ENCODE measurements around the gene LYPD6B. TPM values are rescaled to one million over a fixed set of nuclear protein-coding genes. Genes with fewer than 3 reads are reported as not detected.

Gene LYPD6B
- total RNA-seq, 2 donors from 2014 or later = 12.6 to 14.5 TPM

DNA sequence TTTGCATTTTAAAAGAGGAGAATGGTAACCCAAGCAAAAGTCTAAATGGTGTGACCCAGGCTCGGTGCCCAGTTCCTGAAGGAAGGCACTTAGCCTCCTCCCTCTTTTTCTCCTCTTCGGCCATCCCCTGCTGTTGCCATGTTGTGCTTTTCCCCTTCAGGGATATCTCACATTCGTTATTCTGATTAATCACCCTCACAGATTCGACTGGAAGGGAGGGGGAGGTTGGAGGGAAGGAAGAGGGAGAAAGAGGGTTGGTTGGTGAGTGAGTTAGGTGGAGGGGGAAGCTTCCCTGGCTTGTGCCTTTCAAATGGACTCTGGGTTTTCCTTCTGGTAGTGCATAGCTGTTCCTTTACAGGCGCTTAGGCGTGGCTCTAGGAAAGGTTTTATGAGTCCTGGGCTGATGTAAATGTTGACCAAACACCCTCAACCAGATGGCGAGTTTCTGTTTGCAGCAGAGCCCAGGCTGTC is 39.0 kb upstream of the LYPD6B start:
- Histone ChIP-seq H3K27me3 (ENCODE audit: control insufficient read depth, insufficient read depth, low read length, poor library complexity, severe bottlenecking) (no peaks in the 10 kb centered on the region), H3K4me1 (ENCODE audit: control insufficient read depth, insufficient read depth, low read length) (no peaks in the 10 kb centered on the region), H3K27ac (ENCODE audit: low read depth, low read length) (no peak overlapping the region), H3K4me3 (ENCODE audit: low read length) (no peak overlapping the region), H3K36me3 (ENCODE audit: control insufficient read depth, insufficient read depth, low read length) (peaks cover 61% of the 10 kb centered on the region), H3K9me3 (ENCODE audit: control insufficient read depth, low read length) (peaks cover 31% of the 10 kb centered on the region), H3K9ac (ENCODE audit: extremely low read depth, low read length, poor library complexity, severe bottlenecking) (no peak overlapping the region)
- H3K27me3 Mint-ChIP-seq (ENCODE audit: insufficient read depth) = no peaks in the 10 kb centered on the region
- peaks cover 25% of the 10 kb centered on the region for H3K4me1 Mint-ChIP-seq
- TF ChIP-seq, protein P1, sequence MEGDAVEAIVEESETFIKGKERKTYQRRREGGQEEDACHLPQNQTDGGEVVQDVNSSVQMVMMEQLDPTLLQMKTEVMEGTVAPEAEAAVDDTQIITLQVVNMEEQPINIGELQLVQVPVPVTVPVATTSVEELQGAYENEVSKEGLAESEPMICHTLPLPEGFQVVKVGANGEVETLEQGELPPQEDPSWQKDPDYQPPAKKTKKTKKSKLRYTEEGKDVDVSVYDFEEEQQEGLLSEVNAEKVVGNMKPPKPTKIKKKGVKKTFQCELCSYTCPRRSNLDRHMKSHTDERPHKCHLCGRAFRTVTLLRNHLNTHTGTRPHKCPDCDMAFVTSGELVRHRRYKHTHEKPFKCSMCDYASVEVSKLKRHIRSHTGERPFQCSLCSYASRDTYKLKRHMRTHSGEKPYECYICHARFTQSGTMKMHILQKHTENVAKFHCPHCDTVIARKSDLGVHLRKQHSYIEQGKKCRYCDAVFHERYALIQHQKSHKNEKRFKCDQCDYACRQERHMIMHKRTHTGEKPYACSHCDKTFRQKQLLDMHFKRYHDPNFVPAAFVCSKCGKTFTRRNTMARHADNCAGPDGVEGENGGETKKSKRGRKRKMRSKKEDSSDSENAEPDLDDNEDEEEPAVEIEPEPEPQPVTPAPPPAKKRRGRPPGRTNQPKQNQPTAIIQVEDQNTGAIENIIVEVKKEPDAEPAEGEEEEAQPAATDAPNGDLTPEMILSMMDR (conservative IDR thresholded peaks at IDR 0.05) = no peak
- WGBS, 2 experiments (ENCODE audit: insufficient coverage in 1 of 2, insufficient read length in 1 of 2) = 37 to 78% methylated on average over 3 to 7 of the region's 7 CpGs
- peak overlapping the region; percentile 7 for H3K4me3 Mint-ChIP-seq
- H3K36me3 Mint-ChIP-seq (ENCODE audit: low read depth) = peaks cover 48% of the 10 kb centered on the region
- DNase-seq = peak; percentile 70
- peaks cover 30% of the 10 kb centered on the region for H3K9me3 Mint-ChIP-seq
- H3K27ac Mint-ChIP-seq = peak overlapping the region; percentile 9

DNA sequence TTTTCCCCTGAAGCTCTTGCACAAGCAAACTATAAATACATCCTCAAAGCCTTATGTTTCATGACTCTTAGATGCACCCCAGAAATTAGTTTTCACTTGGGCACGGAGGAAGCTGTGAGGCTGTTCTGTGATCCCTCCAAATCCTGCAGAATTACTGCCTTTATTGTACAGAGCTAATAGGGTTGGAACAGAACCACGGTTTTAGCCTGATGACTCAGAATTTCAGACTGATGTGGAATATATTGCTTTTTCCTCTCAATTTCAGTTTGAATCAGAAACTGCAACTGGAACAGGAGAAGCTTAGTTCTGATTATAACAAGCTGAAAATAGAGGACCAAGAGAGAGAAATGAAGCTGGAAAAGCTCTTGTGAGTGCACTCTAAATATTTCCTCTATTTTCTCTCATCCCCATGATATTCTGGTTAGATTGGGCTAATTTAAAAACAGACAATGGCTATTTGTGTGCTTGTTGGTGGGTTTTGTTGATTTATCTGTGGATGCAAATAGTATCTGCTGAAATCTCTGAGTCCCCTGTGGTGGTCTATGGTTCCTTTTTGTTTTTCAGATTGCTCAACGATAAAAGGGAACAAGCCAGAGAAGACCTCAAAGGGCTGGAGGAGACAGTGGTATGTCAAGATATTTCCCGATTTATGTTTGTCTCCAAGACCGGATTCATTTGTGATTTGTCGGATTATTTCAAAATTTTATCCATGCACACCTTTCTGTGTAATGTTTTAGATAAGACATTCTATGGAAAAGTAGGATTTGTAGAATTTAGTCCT is 38.2 kb upstream of the LYPD6B start:
- peaks cover 31% of the 10 kb centered on the region for H3K9me3 ChIP-seq (ENCODE audit: control insufficient read depth, low read length)
- no peaks in the 10 kb centered on the region for H3K4me1 ChIP-seq (ENCODE audit: control insufficient read depth, insufficient read depth, low read length)
- H3K27ac ChIP-seq (ENCODE audit: low read depth, low read length) = no peak overlapping the region
- no peaks in the 10 kb centered on the region for H3K27me3 ChIP-seq (ENCODE audit: control insufficient read depth, insufficient read depth, low read length, poor library complexity, severe bottlenecking)
- H3K36me3 Mint-ChIP-seq (ENCODE audit: low read depth) = peaks cover 49% of the 10 kb centered on the region
- no peak overlapping the region for H3K9ac ChIP-seq (ENCODE audit: extremely low read depth, low read length, poor library complexity, severe bottlenecking)
- no peaks in the 10 kb centered on the region for H3K27me3 Mint-ChIP-seq (ENCODE audit: insufficient read depth)
- no peak overlapping the region for H3K4me3 ChIP-seq (ENCODE audit: low read length)
- H3K9me3 Mint-ChIP-seq = peaks cover 30% of the 10 kb centered on the region
- peak overlapping the region; percentile 7 for H3K4me3 Mint-ChIP-seq
- no peak for DNase-seq
- peaks cover 60% of the 10 kb centered on the region for H3K36me3 ChIP-seq (ENCODE audit: control insufficient read depth, insufficient read depth, low read length)
- 53 to 61% methylated on average over 5 to 6 of the region's 6 CpGs for WGBS, 2 experiments (ENCODE audit: insufficient coverage in 1 of 2, insufficient read length in 1 of 2)
- TF ChIP-seq, protein P1 (conservative IDR thresholded peaks at IDR 0.05) = no peak
- peaks cover 25% of the 10 kb centered on the region for H3K4me1 Mint-ChIP-seq
- H3K27ac Mint-ChIP-seq = peak overlapping the region; percentile 27

DNA sequence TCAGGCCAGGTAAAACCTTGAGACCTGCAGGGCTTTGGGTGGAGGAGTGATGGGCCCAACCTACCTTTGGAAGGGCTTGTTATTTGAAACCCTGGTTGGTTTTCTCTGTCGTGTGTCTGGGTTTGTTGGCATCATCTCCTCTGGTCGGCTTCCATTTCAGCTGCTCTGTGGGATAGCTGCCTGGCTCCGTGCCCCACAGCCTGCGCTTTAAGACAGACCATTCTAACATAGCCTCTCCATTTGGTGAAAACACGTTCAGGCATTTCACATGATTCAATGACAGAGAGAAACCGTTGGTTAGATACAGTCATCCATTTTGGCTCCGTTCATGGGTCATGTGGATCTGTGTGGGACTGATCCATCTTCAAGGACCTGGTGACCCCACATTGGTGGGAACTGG is 37.0 kb upstream of the LYPD6B start:
- no peak overlapping the region for H3K9ac ChIP-seq (ENCODE audit: extremely low read depth, low read length, poor library complexity, severe bottlenecking)
- H3K4me1 ChIP-seq (ENCODE audit: control insufficient read depth, insufficient read depth, low read length) = no peaks in the 10 kb centered on the region
- H3K9me3 ChIP-seq (ENCODE audit: control insufficient read depth, low read length) = peaks cover 31% of the 10 kb centered on the region
- peaks cover 59% of the 10 kb centered on the region for H3K36me3 ChIP-seq (ENCODE audit: control insufficient read depth, insufficient read depth, low read length)
- peaks cover 25% of the 10 kb centered on the region for H3K4me1 Mint-ChIP-seq
- H3K27me3 Mint-ChIP-seq (ENCODE audit: insufficient read depth) = no peaks in the 10 kb centered on the region
- H3K36me3 Mint-ChIP-seq (ENCODE audit: low read depth) = peaks cover 45% of the 10 kb centered on the region
- no peak overlapping the region for H3K4me3 Mint-ChIP-seq
- DNase-seq = no peak
- H3K4me3 ChIP-seq (ENCODE audit: low read length) = peak overlapping the region; percentile 14
- peaks cover 30% of the 10 kb centered on the region for H3K9me3 Mint-ChIP-seq
- 94 to 96% methylated on average over 6 to 7 of the region's 7 CpGs for WGBS, 2 experiments (ENCODE audit: insufficient coverage in 1 of 2, insufficient read length in 1 of 2)
- H3K27me3 ChIP-seq (ENCODE audit: control insufficient read depth, insufficient read depth, low read length, poor library complexity, severe bottlenecking) = no peaks in the 10 kb centered on the region
- TF ChIP-seq, protein P1 (conservative IDR thresholded peaks at IDR 0.05) = no peak
- no peak overlapping the region for H3K27ac Mint-ChIP-seq
- H3K27ac ChIP-seq (ENCODE audit: low read depth, low read length) = no peak overlapping the region
